HepG2 (cell line): ENCODE data around the gene NOS1AP. TPM values are rescaled to one million over a fixed set of nuclear protein-coding genes. Genes with fewer than 3 reads are reported as not detected.
A peak's percentile ranks its signal among the peaks of the same experiment; 100 is the strongest.

Experiments used
- ASH2L ChIP-seq: fragments of 300-600, 200-600 bp; sonication (generic); IDR thresholded peaks from 2 replicates; pipeline ENCODE4 v1.7.0; 2017; ENCODE audit warnings: low read depth, mild to moderate bottlenecking, moderate library complexity, mixed read lengths, low read length; ENCODE audit not compliant: insufficient read length
- ATF7 ChIP-seq, 2 experiments: fragments of 450-650 bp in 1 of 2; sonication (generic) in 1 of 2; formaldehyde crosslinking in 1 of 2; IDR thresholded peaks; 2 replicates each; pipeline versions ENCODE4 v1.4.0 to v1.6.1; 2016 to 2020; ENCODE audit warnings: antibody characterized with exemption in 1 of 2, mild to moderate bottlenecking in 1 of 2, missing genetic modification reagents in 1 of 2
- BATF2 ChIP-seq: sonication (generic); formaldehyde crosslinking; IDR thresholded peaks from 2 replicates; pipeline ENCODE4 v1.8.0; 2022; ENCODE audit warnings: mild to moderate bottlenecking, missing genetic modification reagents, moderate library complexity
- FLYWCH1 ChIP-seq: sonication (generic); formaldehyde crosslinking; IDR thresholded peaks from 2 replicates; pipeline ENCODE4 v1.8.1; 2023; ENCODE audit warnings: mild to moderate bottlenecking, missing genetic modification reagents
- FOSL2 ChIP-seq: sonication (generic); formaldehyde crosslinking; IDR thresholded peaks from 2 replicates; pipeline ENCODE4 v1.4.0; 2020; ENCODE audit warnings: missing genetic modification reagents
- GABPB1 ChIP-seq: IDR thresholded peaks from 2 replicates; pipeline ENCODE4 v1.6.1; 2016; ENCODE audit warnings: mild to moderate bottlenecking, missing genetic modification reagents, moderate library complexity, missing compliant biosample characterization
- IRX3 ChIP-seq: sonication (generic); formaldehyde crosslinking; IDR thresholded peaks from 2 replicates; pipeline ENCODE4 v1.8.1; 2023; ENCODE audit warnings: mild to moderate bottlenecking, low read depth, missing genetic modification reagents, borderline replicate concordance
- KAT2B ChIP-seq: fragments of 150-350 bp; IDR thresholded peaks from 2 replicates; pipeline ENCODE4 v1.6.1; 2014; ENCODE audit warnings: low read depth, low read length, borderline replicate concordance
- MATR3 ChIP-seq: sonication (generic); formaldehyde crosslinking; IDR thresholded peaks from 2 replicates; pipeline ENCODE4 v1.4.0; 2020; ENCODE audit warnings: missing genetic modification reagents
- RARA ChIP-seq: IDR thresholded peaks from 2 replicates; pipeline ENCODE4 v1.6.1; 2016; ENCODE audit warnings: missing genetic modification reagents, missing compliant biosample characterization
- SSRP1 ChIP-seq: IDR thresholded peaks from 2 replicates; pipeline ENCODE4 v1.6.1; 2016; ENCODE audit warnings: control low read depth
- U2AF1 ChIP-seq: fragments of 200-400 bp; formaldehyde crosslinking; optimal IDR thresholded peaks from 2 replicates; pipeline ENCODE3; 2017; ENCODE audit warnings: mild to moderate bottlenecking, low read depth, low read length
- ZBTB26 ChIP-seq: IDR thresholded peaks from 2 replicates; pipeline ENCODE4 v1.6.1; 2016; ENCODE audit warnings: missing compliant biosample characterization, missing genetic modification reagents, borderline replicate concordance
- ZBTB38 ChIP-seq: sonication (generic); formaldehyde crosslinking; IDR thresholded peaks from 2 replicates; pipeline ENCODE4 v1.5.1; 2020; ENCODE audit warnings: mild to moderate bottlenecking, missing genetic modification reagents
- ZBTB49 ChIP-seq: sonication (generic); formaldehyde crosslinking; IDR thresholded peaks from 2 replicates; pipeline ENCODE4 v1.4.0; 2020; ENCODE audit warnings: missing genetic modification reagents, borderline replicate concordance
- ZFP41 ChIP-seq: sonication (generic); formaldehyde crosslinking; IDR thresholded peaks from 2 replicates; pipeline ENCODE4 v1.4.0; 2020; ENCODE audit warnings: mild to moderate bottlenecking, missing genetic modification reagents, borderline replicate concordance
- ZNF17 ChIP-seq: sonication (generic); formaldehyde crosslinking; IDR thresholded peaks from 2 replicates; pipeline ENCODE4 v1.5.0; 2020; ENCODE audit warnings: mild to moderate bottlenecking, missing genetic modification reagents
- ZNF317 ChIP-seq: sonication (generic); formaldehyde crosslinking; IDR thresholded peaks from 2 replicates; pipeline ENCODE4 v1.5.0; 2020; ENCODE audit warnings: mild to moderate bottlenecking, missing genetic modification reagents
- ZNF430 ChIP-seq: sonication (generic); formaldehyde crosslinking; IDR thresholded peaks from 2 replicates; pipeline ENCODE4 v1.9.0; 2021; ENCODE audit warnings: mild to moderate bottlenecking, missing genetic modification reagents
- ZNF530 ChIP-seq: sonication (generic); formaldehyde crosslinking; IDR thresholded peaks from 2 replicates; pipeline ENCODE4 v1.5.0; 2020; ENCODE audit warnings: low read depth, mild to moderate bottlenecking, missing genetic modification reagents
- ZNF552 ChIP-seq: sonication (generic); formaldehyde crosslinking; IDR thresholded peaks from 2 replicates; pipeline ENCODE4 v1.9.0; 2022; ENCODE audit warnings: missing genetic modification reagents, mild to moderate bottlenecking, borderline replicate concordance
- ZNF720 ChIP-seq: sonication (generic); formaldehyde crosslinking; IDR thresholded peaks from 2 replicates; pipeline ENCODE4 v1.4.0; 2020; ENCODE audit warnings: missing genetic modification reagents
- polyA plus RNA-seq, 8 experiments: library from polyadenylated mRNA; depleted of rRNA in 3 of 8; stranded (reverse) in 7 of 8; unstranded in 1 of 8; fragments of >200 nt; fragmentation: Illumina TruSeq in 4 of 8; extraction: Trizol in 4 of 8; gene quantifications; 2 replicates each; pipeline versions ENCODE4 v1.2.1 to v1.2.3, GENCODE V29; 2011 to 2016; ENCODE audit warnings: low read depth in 4 of 8, missing spikeins in 1 of 8, mixed read lengths in 1 of 8; ENCODE audit not compliant: insufficient read depth in 1 of 8
- total RNA-seq, 5 experiments: library from RNA; depleted of rRNA; stranded (reverse); fragments of >200 nt; fragmentation: Illumina TruSeq; extraction: Trizol; gene quantifications; 2 replicates each; pipeline ENCODE4 v1.2.3, GENCODE V29; 2016; ENCODE audit warnings: low read depth in 1 of 5
- TF ChIP-seq, protein P1 (sequence below): sonication (generic); formaldehyde crosslinking; IDR thresholded peaks from 2 replicates; pipeline ENCODE4 v1.4.0; 2020; ENCODE audit warnings: missing genetic modification reagents
- TF ChIP-seq, protein P2 (sequence below): sonication (generic); formaldehyde crosslinking; IDR thresholded peaks from 2 replicates; pipeline ENCODE4 v1.5.0; 2020; ENCODE audit warnings: missing genetic modification reagents, mild to moderate bottlenecking, borderline replicate concordance

The NOS1AP gene
- total and polyA plus RNA-seq, 2 of the 13 experiments (the other 11 are each of a cell fraction or from before 2014, with no cell fraction given), result 2.0 to 3.3 TPM

GRCh38 chr1:162197615-162198421, 128.3 kb downstream of the NOS1AP start (continued):
- TF ChIP-seq ZNF430 (CRISPR knock-in tag) (no peak), BATF2 (no peak), ZFP41 (no peak), ZNF552 (CRISPR knock-in tag) (no peak), GABPB1 (no peak), ZNF530 (CRISPR knock-in tag) (no peak), ZNF17 (CRISPR knock-in tag) (no peak), SSRP1 (CRISPR knock-in tag) (no peak), RARA (peak; percentile 29; the same call in 1 of the 2 replicates), MATR3 (CRISPR knock-in tag) (no peak), ZNF720 (CRISPR knock-in tag) (no peak), U2AF1 (no peak), KAT2B (no peak), FOSL2 (CRISPR knock-in tag) (peak; percentile 8; the same call in 1 of the 2 replicates), ZBTB49 (no peak), FLYWCH1 (CRISPR knock-in tag) (no peak), ZBTB38 (CRISPR knock-in tag) (0 out of 2 replicates have a peak, but pooled peaks have one; percentile 25), IRX3 (CRISPR knock-in tag) (no peak), ASH2L (no peak), ATF7 (IDR thresholded peaks at IDR 0.05) (no peak), ATF7 (CRISPR knock-in tag; IDR thresholded peaks at IDR 0.05) (no peak), ZNF317 (CRISPR knock-in tag) (no peak), ZBTB26 (CRISPR knock-in tag) (no peak)
- TF ChIP-seq, protein P1, sequence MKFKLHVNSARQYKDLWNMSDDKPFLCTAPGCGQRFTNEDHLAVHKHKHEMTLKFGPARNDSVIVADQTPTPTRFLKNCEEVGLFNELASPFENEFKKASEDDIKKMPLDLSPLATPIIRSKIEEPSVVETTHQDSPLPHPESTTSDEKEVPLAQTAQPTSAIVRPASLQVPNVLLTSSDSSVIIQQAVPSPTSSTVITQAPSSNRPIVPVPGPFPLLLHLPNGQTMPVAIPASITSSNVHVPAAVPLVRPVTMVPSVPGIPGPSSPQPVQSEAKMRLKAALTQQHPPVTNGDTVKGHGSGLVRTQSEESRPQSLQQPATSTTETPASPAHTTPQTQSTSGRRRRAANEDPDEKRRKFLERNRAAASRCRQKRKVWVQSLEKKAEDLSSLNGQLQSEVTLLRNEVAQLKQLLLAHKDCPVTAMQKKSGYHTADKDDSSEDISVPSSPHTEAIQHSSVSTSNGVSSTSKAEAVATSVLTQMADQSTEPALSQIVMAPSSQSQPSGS (CRISPR knock-in tag), result no peak
- TF ChIP-seq, protein P2, sequence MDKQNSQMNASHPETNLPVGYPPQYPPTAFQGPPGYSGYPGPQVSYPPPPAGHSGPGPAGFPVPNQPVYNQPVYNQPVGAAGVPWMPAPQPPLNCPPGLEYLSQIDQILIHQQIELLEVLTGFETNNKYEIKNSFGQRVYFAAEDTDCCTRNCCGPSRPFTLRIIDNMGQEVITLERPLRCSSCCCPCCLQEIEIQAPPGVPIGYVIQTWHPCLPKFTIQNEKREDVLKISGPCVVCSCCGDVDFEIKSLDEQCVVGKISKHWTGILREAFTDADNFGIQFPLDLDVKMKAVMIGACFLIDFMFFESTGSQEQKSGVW, result no peak
